Mucosa of descending colon (tissue), 3 donors: Measurements from ENCODE around the gene REX1BD. TPM values are rescaled to one million over a fixed set of nuclear protein-coding genes. Genes with fewer than 3 reads are reported as not detected.
"Not testable (repeated sequence)": the region's sequence is repeated elsewhere in the genome, so short reads cannot be mapped to it uniquely, and the experiment has no call there.

ENCODE experiments used
- ATAC-seq: fragments of 200-7000 bp; cut with Tn5 transposase; one replicate; pipeline ENCODE4 v1.9.1; 2020; ENCODE audit warnings: mild to moderate bottlenecking, moderate library complexity
- DNase-seq, 3 donors: peaks; one replicate each; pipeline ENCODE4 v3.0.0-alpha.2; 2020
- H3K36me3 ChIP-seq: fragments of 200-600 bp; one replicate; pipeline ENCODE4 v1.8.0; 2021; ENCODE audit warnings: low read depth, mild to moderate bottlenecking
- H3K4me1 ChIP-seq: fragments of 200-600 bp; one replicate; pipeline ENCODE4 v1.8.0; 2021; ENCODE audit warnings: low read depth, mild to moderate bottlenecking
- H3K4me3 ChIP-seq: fragments of 200-600 bp; one replicate; pipeline ENCODE4 v1.8.0; 2021; ENCODE audit warnings: mild to moderate bottlenecking
- H3K9me3 ChIP-seq: fragments of 200-600 bp; one replicate; pipeline ENCODE4 v1.8.0; 2021; ENCODE audit warnings: mild to moderate bottlenecking
- CTCF ChIP-seq: fragments of 200-600 bp; IDR thresholded peaks from one replicate; pipeline ENCODE4 v1.8.0; 2022; ENCODE audit warnings: antibody characterized with exemption, mild to moderate bottlenecking
- intact Hi-C, 2 donors: fragments of 100-400 bp; cut with DNase I in 1 of 2; cut with micrococcal nuclease in 1 of 2; formaldehyde crosslinking; loops; one replicate each; pipeline versions ENCODE4 v1.11.0 to v1.11.1; 2022; cut with DNase I, micrococcal nuclease
- total RNA-seq, 3 donors: library from RNA; stranded (reverse); fragmentation: NEBNext Ultra II Directional in 2 of 3; extraction: Animal tissue kit (Norgen Biotek cat#: 25700) in 2 of 3; gene quantifications; one replicate each; pipeline versions ENCODE4 v1.2.1 to v1.2.4, GENCODE V29; 2021 to 2023
- donor health status: DM: no; HTN: no; CAD: no; lungs with moderate emphysema.
- donor health status: DM: no; HTN: no; CAD: no.
- donor health status: DM: no; HTN: yes; CAD: no.

Gene REX1BD
- total RNA-seq, 3 donors from 2014 or later = 48.2 to 55.4 (median 49.3) TPM

- TF ChIP-seq CTCF = no peak
These were observed 6.9 kb downstream of the REX1BD start for GRCh38 chr19:18595475-18595874.

GRCh38 chr19:18596752-18597157, 8.2 kb downstream of the REX1BD start:
- Histone ChIP-seq H3K9me3 (no peaks in the 10 kb centered on the region), H3K4me3 (no peak overlapping the region), H3K4me1 (peaks cover 14% of the 10 kb centered on the region), H3K36me3 (no peaks in the 10 kb centered on the region)
- intact Hi-C loops = loop anchor here in 1 of 2 donors (10.0 kb wide), 1 partner anchor 248 kb away; no protein-coding TSS in a partner anchor
- ATAC-seq (peak; percentile 75), DNase-seq (peak; percentile 62 to 76 (median 66))
- TF ChIP-seq CTCF = no peak

More at GRCh38 chr19:18595475-18595874, 6.9 kb downstream of the REX1BD start:
- Histone ChIP-seq H3K4me3 (no peak overlapping the region), H3K9me3 (no peaks in the 10 kb centered on the region), H3K4me1 (peaks cover 14% of the 10 kb centered on the region), H3K36me3 (no peaks in the 10 kb centered on the region)
- intact Hi-C loops = loop anchor here in 1 of 2 donors (10.0 kb wide), 1 partner anchor 249 kb away; no protein-coding TSS in a partner anchor
- ATAC-seq (no peak), DNase-seq (peak in 1 of 3 donors; percentile 8)

- DNase-seq (peak in 1 of 3 donors; percentile 44), ATAC-seq (no peak)
- no peak for TF ChIP-seq CTCF
These were observed 9.4 kb downstream of the REX1BD start for GRCh38 chr19:18597809-18598660.

GRCh38 chr19:18599485-18599884, 10.9 kb downstream of the REX1BD start:
- no peaks in the 10 kb centered on the region for H3K9me3 ChIP-seq
- intact Hi-C loops = loop anchor here in 1 of 2 donors (10.0 kb wide), 1 partner anchor 245 kb away; no protein-coding TSS in a partner anchor
- ATAC-seq = no peak

More at GRCh38 chr19:18597809-18598660, 9.4 kb downstream of the REX1BD start:
- Histone ChIP-seq H3K36me3 (no peaks in the 10 kb centered on the region), H3K4me1 (peaks cover 14% of the 10 kb centered on the region), H3K4me3 (no peak overlapping the region), H3K9me3 (no peaks in the 10 kb centered on the region)
- intact Hi-C loops = loop anchor here in 1 of 2 donors (10.0 kb wide), 1 partner anchor 247 kb away; no protein-coding TSS in a partner anchor

GRCh38 chr19:18600692-18601397, 12.2 kb downstream of the REX1BD start:
- H3K36me3 ChIP-seq, H3K9me3 ChIP-seq, H3K4me1 ChIP-seq, H3K4me3 ChIP-seq, ATAC-seq, intact Hi-C loops: not testable (repeated sequence)
- DNase-seq = peak in 1 of 3 donors; percentile 4

More at GRCh38 chr19:18599485-18599884, 10.9 kb downstream of the REX1BD start:
- peaks cover 14% of the 10 kb centered on the region for H3K4me1 ChIP-seq
- H3K4me3 ChIP-seq = no peak overlapping the region
- no peaks in the 10 kb centered on the region for H3K36me3 ChIP-seq
- DNase-seq = peak in 1 of 3 donors; percentile 49
- TF ChIP-seq CTCF = no peak
